BJ (cell line): ENCODE results near the gene NUAK1. TPM values are rescaled to one million over a fixed set of nuclear protein-coding genes. Genes with fewer than 3 reads are reported as not detected.

Source experiments
- CTCF ChIA-PET: fragments of 350-600 bp; formaldehyde crosslinking; extraction: SDS; loops from one replicate; lab custom pipeline; 2021; ENCODE audit warnings: antibody characterized with exemption, inconsistent platforms; lab: Yijun Ruan, JAX
- POLR2A ChIA-PET: fragments of 300-600 bp; sonication (Branson Sonifier 250); formaldehyde crosslinking; extraction: SDS; loops from one replicate; lab custom pipeline; 2021; ENCODE audit warnings: antibody characterized with exemption; lab: Charles Lee
- DNase-seq: peaks from one replicate; pipeline ENCODE4 v3.0.0-alpha.2; 2011; ENCODE audit warnings: low read depth
- H3K27me3 ChIP-seq: 2 replicates; pipeline ENCODE4 v1.6.0; 2011; ENCODE audit warnings: low read length; ENCODE audit not compliant: control insufficient read depth, insufficient read depth
- H3K36me3 ChIP-seq: 2 replicates; pipeline ENCODE4 v1.5.1; 2011; ENCODE audit warnings: low read length; ENCODE audit not compliant: control insufficient read depth, insufficient read depth
- H3K4me3 ChIP-seq: 2 replicates; pipeline ENCODE4 v1.5.1; 2011; ENCODE audit warnings: low read depth, mild to moderate bottlenecking, control low read depth, low read length
- polyA plus RNA-seq: library from polyadenylated mRNA; depleted of rRNA; stranded (reverse); fragments of >200 nt; gene quantifications from 2 replicates; pipeline ENCODE4 v1.2.3, GENCODE V29; 2011
- TF ChIP-seq, protein P1 (sequence below): IDR thresholded peaks from 2 replicates; pipeline ENCODE4 v1.5.1; 2011; ENCODE audit warnings: low read depth, mild to moderate bottlenecking, control low read depth, inconsistent platforms, low read length, moderate library complexity; ENCODE audit not compliant: insufficient read depth

NUAK1 gene
- polyA plus RNA-seq, 1 experiment, result 37.0 TPM

- ChIA-PET POLR2A (no interaction called here), CTCF (interaction anchor here (0.6 to 1.1 kb wide), 3 partner anchors 11 to 65 kb away, joined by 3 read pairs; no protein-coding TSS in a partner anchor)
- DNase-seq, result no peak
These were observed 67.1 kb downstream of the NUAK1 start for GRCh38 chr12:106071686-106072085.

GRCh38 chr12:106070611-106071010, 68.1 kb downstream of the NUAK1 start:
- H3K27me3 ChIP-seq, result no peaks in the 10 kb centered on the region
- peaks cover 28% of the 10 kb centered on the region for H3K36me3 ChIP-seq
- TF ChIP-seq, protein P1, sequence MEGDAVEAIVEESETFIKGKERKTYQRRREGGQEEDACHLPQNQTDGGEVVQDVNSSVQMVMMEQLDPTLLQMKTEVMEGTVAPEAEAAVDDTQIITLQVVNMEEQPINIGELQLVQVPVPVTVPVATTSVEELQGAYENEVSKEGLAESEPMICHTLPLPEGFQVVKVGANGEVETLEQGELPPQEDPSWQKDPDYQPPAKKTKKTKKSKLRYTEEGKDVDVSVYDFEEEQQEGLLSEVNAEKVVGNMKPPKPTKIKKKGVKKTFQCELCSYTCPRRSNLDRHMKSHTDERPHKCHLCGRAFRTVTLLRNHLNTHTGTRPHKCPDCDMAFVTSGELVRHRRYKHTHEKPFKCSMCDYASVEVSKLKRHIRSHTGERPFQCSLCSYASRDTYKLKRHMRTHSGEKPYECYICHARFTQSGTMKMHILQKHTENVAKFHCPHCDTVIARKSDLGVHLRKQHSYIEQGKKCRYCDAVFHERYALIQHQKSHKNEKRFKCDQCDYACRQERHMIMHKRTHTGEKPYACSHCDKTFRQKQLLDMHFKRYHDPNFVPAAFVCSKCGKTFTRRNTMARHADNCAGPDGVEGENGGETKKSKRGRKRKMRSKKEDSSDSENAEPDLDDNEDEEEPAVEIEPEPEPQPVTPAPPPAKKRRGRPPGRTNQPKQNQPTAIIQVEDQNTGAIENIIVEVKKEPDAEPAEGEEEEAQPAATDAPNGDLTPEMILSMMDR, result no peak
- H3K4me3 ChIP-seq, result no peak overlapping the region
- ChIA-PET POLR2A (no interaction called here), CTCF (interaction anchor here (1.1 kb wide), 1 partner anchor 66 kb away, joined by 3 read pairs; no protein-coding TSS in a partner anchor)
- no peak for DNase-seq

More at GRCh38 chr12:106071686-106072085, 67.1 kb downstream of the NUAK1 start:
- TF ChIP-seq, protein P1, result no peak
- H3K4me3 ChIP-seq, result no peak overlapping the region
- H3K36me3 ChIP-seq, result peaks cover 20% of the 10 kb centered on the region
- no peaks in the 10 kb centered on the region for H3K27me3 ChIP-seq

DNA sequence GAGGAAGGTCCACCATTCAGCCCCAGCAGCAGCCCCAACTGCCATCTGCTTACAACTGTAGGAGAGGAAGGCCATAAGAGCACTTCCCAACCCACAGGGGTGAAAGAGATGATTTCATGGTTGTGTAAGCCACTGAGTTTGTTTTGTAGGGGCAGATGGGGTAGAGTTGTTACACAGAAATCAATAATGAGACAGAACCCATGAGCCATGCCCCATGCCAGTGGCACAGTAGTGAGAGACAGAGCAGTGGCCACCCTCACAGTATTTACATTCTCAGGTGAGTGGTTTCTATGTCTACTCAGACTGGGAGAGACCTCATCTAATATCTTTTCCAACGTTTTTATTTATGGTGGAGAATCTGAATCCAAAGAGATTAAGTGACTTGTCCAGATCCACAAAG, 68.6 kb downstream of the NUAK1 start:
- Histone ChIP-seq H3K36me3 (peaks cover 28% of the 10 kb centered on the region), H3K4me3 (no peak overlapping the region), H3K27me3 (no peaks in the 10 kb centered on the region)
- no peak for DNase-seq
- CTCF ChIA-PET, result interaction anchor here (0.6 kb wide), 1 partner anchor 12 kb away, joined by 3 read pairs; no protein-coding TSS in a partner anchor
- POLR2A ChIA-PET, result no interaction called here
- TF ChIP-seq, protein P1, result no peak

DNA sequence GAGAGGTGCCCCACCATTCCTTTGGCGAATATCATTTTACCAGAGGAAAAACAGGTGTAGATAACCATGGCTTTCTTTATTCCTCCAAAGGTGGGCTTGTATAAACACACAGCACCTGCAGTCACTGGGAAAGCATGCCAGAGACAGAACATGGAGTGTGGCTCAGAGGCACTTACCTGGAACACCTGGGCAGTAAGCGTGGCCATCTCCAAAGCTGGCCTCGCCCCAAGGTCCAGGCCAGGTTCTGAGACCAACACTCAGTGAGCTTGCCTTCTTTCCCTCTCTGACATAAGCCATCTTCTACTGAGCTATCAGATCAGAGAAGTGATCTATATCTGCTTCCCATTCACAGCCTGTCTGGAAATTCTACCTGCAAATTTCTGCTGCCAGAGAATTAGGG, 70.5 kb downstream of the NUAK1 start:
- Histone ChIP-seq H3K36me3 (peaks cover 30% of the 10 kb centered on the region), H3K4me3 (no peak overlapping the region)
- CTCF ChIA-PET, result no interaction called here

DNA sequence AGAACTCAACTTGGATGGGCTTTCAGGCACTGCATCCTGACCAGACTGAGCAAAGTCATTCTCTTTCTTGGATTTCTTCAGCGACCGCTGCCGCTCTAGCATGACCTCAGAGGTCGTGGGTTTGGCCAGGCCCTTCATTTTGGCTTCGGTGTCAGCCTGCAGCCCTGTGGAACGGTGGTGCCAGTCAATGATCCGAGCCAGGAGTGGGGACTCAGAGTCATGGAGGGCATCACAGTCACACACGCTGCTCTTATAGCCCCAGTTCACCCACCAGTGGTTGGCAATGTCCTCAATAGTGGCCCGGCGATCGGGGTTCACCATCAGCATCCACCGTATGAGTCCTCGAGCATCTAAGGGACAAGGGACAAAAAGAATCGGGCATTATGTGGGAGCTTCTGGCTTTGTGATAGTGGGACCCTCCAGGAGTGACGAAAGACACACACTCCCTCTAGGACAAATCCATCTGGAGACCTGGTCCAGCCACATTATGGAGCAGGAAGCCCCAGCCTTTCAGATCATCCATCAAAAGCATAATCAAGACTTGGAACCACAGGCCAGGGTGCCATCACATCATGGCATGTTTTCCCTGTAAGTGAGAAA, 71.0 kb downstream of the NUAK1 start:
- Histone ChIP-seq H3K36me3 (peaks cover 30% of the 10 kb centered on the region), H3K27me3 (no peaks in the 10 kb centered on the region), H3K4me3 (no peak overlapping the region)
- CTCF ChIA-PET, result interaction anchor here (1.8 kb wide), 1 partner anchor 10 kb away, joined by 6 read pairs; no protein-coding TSS in a partner anchor
- TF ChIP-seq, protein P1, result no peak
- DNase-seq, result no peak
- POLR2A ChIA-PET, result no interaction called here

More for the DNA sequence above, 70.5 kb downstream of the NUAK1 start:
- POLR2A ChIA-PET, result no interaction called here
- no peak for DNase-seq
- H3K27me3 ChIP-seq, result no peaks in the 10 kb centered on the region
- TF ChIP-seq, protein P1, result no peak
